A549 (cell line): ENCODE results near the gene EXOSC1. TPM values are rescaled to one million over a fixed set of nuclear protein-coding genes. Genes with fewer than 3 reads are reported as not detected.

Source experiments
- ATAC-seq, 2 experiments: fragments of 200-7000 bp in 1 of 2; fragments of >200 bp in 1 of 2; cut with Nextera tagmentation in 1 of 2; cut with Tn5 transposase in 1 of 2; 3 replicates each; pipeline versions ENCODE4 v1.8.0 to v1.9.1; 2018 to 2020; ENCODE audit warnings: mild to moderate bottlenecking in 1 of 2, moderate library complexity in 1 of 2
- CTCF ChIA-PET: fragments of 300-600 bp; sonication (Branson Sonifier 250); formaldehyde crosslinking; extraction: SDS; loops from one replicate; lab custom pipeline; 2021; ENCODE audit warnings: antibody characterized with exemption, inconsistent platforms; lab: Yijun Ruan, JAX
- POLR2A ChIA-PET: fragments of 350-600 bp; formaldehyde crosslinking; extraction: SDS; loops from one replicate; lab custom pipeline; 2021; ENCODE audit warnings: antibody characterized with exemption, inconsistent platforms; lab: Yijun Ruan, JAX
- DNase-seq, 2 experiments: peaks; one replicate each; pipeline versions ENCODE4 v3.0.0 to v3.0.0-alpha.2; 2011 to 2016; ENCODE audit warnings: low read depth in 1 of 2, low spot score in 1 of 2
- FAIRE-seq: peaks from 2 replicates; lab custom pipeline; 2011; peaks lifted over from hg19 to GRCh38; lab: Jason Lieb, UNC
- H3K27ac ChIP-seq, 2 experiments: fragments of >200 bp; sonication (Bioruptor Twin); formaldehyde crosslinking; 3 replicates each; pipeline ENCODE4 v1.5.1; 2016 to 2017
- H3K4me1 ChIP-seq: fragments of >200 bp; sonication (Bioruptor Twin); formaldehyde crosslinking; 3 replicates; pipeline ENCODE4 v1.6.1; 2016
- H3K4me2 ChIP-seq: fragments of >200 bp; sonication (Bioruptor Twin); formaldehyde crosslinking; 3 replicates; pipeline ENCODE4 v1.6.1; 2016
- H3K4me3 ChIP-seq: fragments of >200 bp; sonication (Bioruptor Twin); formaldehyde crosslinking; 3 replicates; pipeline ENCODE4 v1.5.1; 2016
- H3K9me3 ChIP-seq: fragments of >200 bp; sonication (Bioruptor Twin); formaldehyde crosslinking; 3 replicates; pipeline ENCODE4 v1.6.1; 2016
- BHLHE40 ChIP-seq: IDR thresholded peaks from 2 replicates; pipeline ENCODE4 v1.6.1; 2012; ENCODE audit warnings: low read depth, low read length, inconsistent platforms
- CBX8 ChIP-seq: fragments of 200-600 bp; sonication (generic); IDR thresholded peaks from 2 replicates; pipeline ENCODE4 v1.6.1; 2016
- CHD4 ChIP-seq: fragments of 200-600 bp; sonication (generic); IDR thresholded peaks from 2 replicates; pipeline ENCODE4 v1.6.1; 2016; ENCODE audit warnings: antibody characterized with exemption, mild to moderate bottlenecking, borderline replicate concordance
- EP300 ChIP-seq, 2 experiments: fragments of >200 bp; sonication (Bioruptor Twin); formaldehyde crosslinking; IDR thresholded peaks; 2 replicates in 1 of 2; 3 replicates in 1 of 2; pipeline ENCODE4 v1.6.1; 2016 to 2017
- FOSB ChIP-seq: fragments of 250-450 bp; sonication (Bioruptor Pico); IDR thresholded peaks from 2 replicates; pipeline ENCODE4 v1.5.0; 2020; ENCODE audit warnings: mild to moderate bottlenecking, moderate library complexity
- FOSL2 ChIP-seq, 2 experiments: fragments of 450-650 bp in 1 of 2; fragments of >200 bp in 1 of 2; sonication (Bioruptor Twin) in 1 of 2; formaldehyde crosslinking; IDR thresholded peaks; 2 replicates each; pipeline versions ENCODE4 v1.5.0 to v1.6.1; 2016 to 2020; ENCODE audit warnings: mild to moderate bottlenecking in 1 of 2, moderate library complexity in 1 of 2
- KDM5A ChIP-seq: fragments of 200-600 bp; sonication (generic); IDR thresholded peaks from 2 replicates; pipeline ENCODE4 v1.6.1; 2016; ENCODE audit warnings: antibody characterized with exemption, mild to moderate bottlenecking
- NPAS2 ChIP-seq: fragments of 250-450 bp; sonication (Bioruptor Pico); IDR thresholded peaks from 2 replicates; pipeline ENCODE4 v1.8.0; 2022; ENCODE audit warnings: mild to moderate bottlenecking, moderate library complexity, borderline replicate concordance
- NR3C1 ChIP-seq: fragments of >200 bp; sonication (Bioruptor Twin); formaldehyde crosslinking; IDR thresholded peaks from 3 replicates; pipeline ENCODE4 v1.6.1; 2017
- RCOR1 ChIP-seq: fragments of 150-350 bp; IDR thresholded peaks from 2 replicates; pipeline ENCODE4 v1.6.1; 2014; ENCODE audit warnings: antibody characterized with exemption, low read length, low read depth
- SMC3 ChIP-seq: fragments of >200 bp; sonication (Bioruptor Twin); formaldehyde crosslinking; IDR thresholded peaks from 3 replicates; pipeline ENCODE4 v1.6.1; 2018; ENCODE audit warnings: inconsistent platforms
- ZNF302 ChIP-seq: fragments of 250-450 bp; sonication (Bioruptor Pico); IDR thresholded peaks from 2 replicates; pipeline ENCODE4 v1.9.0; 2021; ENCODE audit warnings: inconsistent platforms, mild to moderate bottlenecking, moderate library complexity
- WGBS: methylation state at CpG from one replicate; pipeline ENCODE4 v1.1.6; 2017; ENCODE audit errors: missing lambda C conversion rate; 5-methylcytosine and 5-hydroxymethylcytosine counted together
- polyA plus RNA-seq, 4 experiments: library from polyadenylated mRNA; depleted of rRNA in 3 of 4; stranded (reverse); fragments of >200 nt; fragmentation: RNase III in 1 of 4; extraction: RNeasy Plus Mini Kit Qiagen cat#74134 plus additional on column Dnase treatment in 1 of 4; gene quantifications; 2 replicates in 3 of 4; 3 replicates in 1 of 4; pipeline ENCODE4 v1.2.3, GENCODE V29; 2011 to 2017
- TF ChIP-seq, protein P1 (sequence below): fragments of 250-450 bp; sonication (Bioruptor Pico); IDR thresholded peaks from 2 replicates; pipeline ENCODE4 v1.5.0; 2020; ENCODE audit warnings: low read depth, mild to moderate bottlenecking, moderate library complexity
- TF ChIP-seq, protein P2 (sequence below): fragments of >200 bp; sonication (Bioruptor Twin); formaldehyde crosslinking; IDR thresholded peaks from 3 replicates; pipeline ENCODE4 v1.5.1; 2016
- TF ChIP-seq, protein P3 (sequence below): IDR thresholded peaks from 2 replicates; pipeline ENCODE4 v1.6.1; 2012
- TF ChIP-seq, protein P4 (sequence below): fragments of 200-600 bp; sonication (generic); IDR thresholded peaks from 2 replicates; pipeline ENCODE4 v1.6.1; 2016; ENCODE audit warnings: antibody characterized with exemption, mild to moderate bottlenecking, moderate library complexity
- TF ChIP-seq, protein P5 (sequence below): fragments of >200 bp; sonication (Bioruptor Twin); formaldehyde crosslinking; IDR thresholded peaks from 2 replicates; pipeline ENCODE4 v1.6.1; 2016
- TF ChIP-seq, protein P6 (sequence below): IDR thresholded peaks from 2 replicates; pipeline ENCODE4 v1.6.1; 2012; ENCODE audit warnings: low read depth, borderline replicate concordance

EXOSC1 gene
- polyA plus RNA-seq, 2 of the 4 experiments (the other 2 are of a cell fraction), result 54.8 to 64.0 TPM

DNA sequence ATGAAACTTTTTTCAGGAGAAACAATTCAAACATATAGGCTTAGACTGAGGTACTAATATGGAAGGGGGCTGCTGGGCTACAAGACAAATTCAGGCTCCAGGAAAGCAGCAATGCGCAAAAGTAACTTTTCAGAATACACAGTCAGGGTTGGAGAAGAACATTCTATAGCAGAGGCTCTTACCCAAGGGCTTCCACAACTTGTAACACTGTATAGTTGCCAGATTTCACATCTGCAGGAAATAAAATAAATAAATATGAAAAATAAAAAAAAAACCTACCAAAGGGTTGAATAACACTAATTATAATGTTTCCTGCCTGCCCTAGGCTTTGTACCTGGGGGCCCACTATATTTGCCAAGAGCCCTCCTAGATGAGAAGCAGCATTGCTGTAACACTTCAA, 38.1 kb upstream of the EXOSC1 start (continued):
- TF ChIP-seq, protein P1, sequence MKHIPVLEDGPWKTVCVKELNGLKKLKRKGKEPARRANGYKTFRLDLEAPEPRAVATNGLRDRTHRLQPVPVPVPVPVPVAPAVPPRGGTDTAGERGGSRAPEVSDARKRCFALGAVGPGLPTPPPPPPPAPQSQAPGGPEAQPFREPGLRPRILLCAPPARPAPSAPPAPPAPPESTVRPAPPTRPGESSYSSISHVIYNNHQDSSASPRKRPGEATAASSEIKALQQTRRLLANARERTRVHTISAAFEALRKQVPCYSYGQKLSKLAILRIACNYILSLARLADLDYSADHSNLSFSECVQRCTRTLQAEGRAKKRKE, result no peak
- TF ChIP-seq RCOR1 (no peak), NPAS2 (CRISPR knock-in tag) (no peak), CBX8 (no peak), BHLHE40 (no peak)
- TF ChIP-seq, protein P2, sequence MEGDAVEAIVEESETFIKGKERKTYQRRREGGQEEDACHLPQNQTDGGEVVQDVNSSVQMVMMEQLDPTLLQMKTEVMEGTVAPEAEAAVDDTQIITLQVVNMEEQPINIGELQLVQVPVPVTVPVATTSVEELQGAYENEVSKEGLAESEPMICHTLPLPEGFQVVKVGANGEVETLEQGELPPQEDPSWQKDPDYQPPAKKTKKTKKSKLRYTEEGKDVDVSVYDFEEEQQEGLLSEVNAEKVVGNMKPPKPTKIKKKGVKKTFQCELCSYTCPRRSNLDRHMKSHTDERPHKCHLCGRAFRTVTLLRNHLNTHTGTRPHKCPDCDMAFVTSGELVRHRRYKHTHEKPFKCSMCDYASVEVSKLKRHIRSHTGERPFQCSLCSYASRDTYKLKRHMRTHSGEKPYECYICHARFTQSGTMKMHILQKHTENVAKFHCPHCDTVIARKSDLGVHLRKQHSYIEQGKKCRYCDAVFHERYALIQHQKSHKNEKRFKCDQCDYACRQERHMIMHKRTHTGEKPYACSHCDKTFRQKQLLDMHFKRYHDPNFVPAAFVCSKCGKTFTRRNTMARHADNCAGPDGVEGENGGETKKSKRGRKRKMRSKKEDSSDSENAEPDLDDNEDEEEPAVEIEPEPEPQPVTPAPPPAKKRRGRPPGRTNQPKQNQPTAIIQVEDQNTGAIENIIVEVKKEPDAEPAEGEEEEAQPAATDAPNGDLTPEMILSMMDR, result no peak

DNA sequence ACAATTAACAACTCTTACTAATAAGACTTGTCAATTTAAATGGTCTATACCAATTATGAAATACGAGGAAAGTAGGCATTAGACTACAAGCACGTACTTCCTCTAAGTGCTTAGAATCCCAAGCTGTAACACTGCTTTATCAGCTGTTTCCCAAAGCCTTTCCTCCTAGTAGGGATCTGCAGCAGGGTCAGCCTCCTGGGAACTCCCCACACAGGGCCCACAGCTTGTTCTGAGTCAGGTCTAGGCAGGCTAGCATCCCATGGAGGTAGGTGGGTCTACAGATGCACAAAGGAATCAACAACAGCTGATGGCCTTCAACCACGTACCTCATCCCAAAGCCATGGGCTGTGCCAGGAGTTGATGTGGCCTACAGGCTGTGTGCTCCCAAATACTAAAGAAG, 37.7 kb upstream of the EXOSC1 start:
- Histone ChIP-seq H3K27ac (no peak overlapping the region), H3K4me2 (no peak overlapping the region), H3K4me1 (peaks cover 12% of the 10 kb centered on the region; the same call in 2 of the 3 replicates), H3K9me3 (no peaks in the 10 kb centered on the region), H3K4me3 (no peak overlapping the region)
- DNase-seq (no peak), FAIRE-seq (no peak), ATAC-seq (no peak)
- CTCF ChIA-PET, result interaction anchor here (0.6 to 2.9 kb wide), 4 partner anchors 10 to 191 kb away, joined by 3 to 9 read pairs (median 5); no protein-coding TSS in a partner anchor
- WGBS, result 93% methylated on average over 3 of the region's 3 CpGs
- TF ChIP-seq FOSB (CRISPR knock-in tag), result no peak
- no peak for TF ChIP-seq CHD4
- TF ChIP-seq, protein P3, sequence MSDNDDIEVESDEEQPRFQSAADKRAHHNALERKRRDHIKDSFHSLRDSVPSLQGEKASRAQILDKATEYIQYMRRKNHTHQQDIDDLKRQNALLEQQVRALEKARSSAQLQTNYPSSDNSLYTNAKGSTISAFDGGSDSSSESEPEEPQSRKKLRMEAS, result no peak
- TF ChIP-seq, protein P4, sequence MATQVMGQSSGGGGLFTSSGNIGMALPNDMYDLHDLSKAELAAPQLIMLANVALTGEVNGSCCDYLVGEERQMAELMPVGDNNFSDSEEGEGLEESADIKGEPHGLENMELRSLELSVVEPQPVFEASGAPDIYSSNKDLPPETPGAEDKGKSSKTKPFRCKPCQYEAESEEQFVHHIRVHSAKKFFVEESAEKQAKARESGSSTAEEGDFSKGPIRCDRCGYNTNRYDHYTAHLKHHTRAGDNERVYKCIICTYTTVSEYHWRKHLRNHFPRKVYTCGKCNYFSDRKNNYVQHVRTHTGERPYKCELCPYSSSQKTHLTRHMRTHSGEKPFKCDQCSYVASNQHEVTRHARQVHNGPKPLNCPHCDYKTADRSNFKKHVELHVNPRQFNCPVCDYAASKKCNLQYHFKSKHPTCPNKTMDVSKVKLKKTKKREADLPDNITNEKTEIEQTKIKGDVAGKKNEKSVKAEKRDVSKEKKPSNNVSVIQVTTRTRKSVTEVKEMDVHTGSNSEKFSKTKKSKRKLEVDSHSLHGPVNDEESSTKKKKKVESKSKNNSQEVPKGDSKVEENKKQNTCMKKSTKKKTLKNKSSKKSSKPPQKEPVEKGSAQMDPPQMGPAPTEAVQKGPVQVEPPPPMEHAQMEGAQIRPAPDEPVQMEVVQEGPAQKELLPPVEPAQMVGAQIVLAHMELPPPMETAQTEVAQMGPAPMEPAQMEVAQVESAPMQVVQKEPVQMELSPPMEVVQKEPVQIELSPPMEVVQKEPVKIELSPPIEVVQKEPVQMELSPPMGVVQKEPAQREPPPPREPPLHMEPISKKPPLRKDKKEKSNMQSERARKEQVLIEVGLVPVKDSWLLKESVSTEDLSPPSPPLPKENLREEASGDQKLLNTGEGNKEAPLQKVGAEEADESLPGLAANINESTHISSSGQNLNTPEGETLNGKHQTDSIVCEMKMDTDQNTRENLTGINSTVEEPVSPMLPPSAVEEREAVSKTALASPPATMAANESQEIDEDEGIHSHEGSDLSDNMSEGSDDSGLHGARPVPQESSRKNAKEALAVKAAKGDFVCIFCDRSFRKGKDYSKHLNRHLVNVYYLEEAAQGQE, result no peak
- TF ChIP-seq, protein P5, sequence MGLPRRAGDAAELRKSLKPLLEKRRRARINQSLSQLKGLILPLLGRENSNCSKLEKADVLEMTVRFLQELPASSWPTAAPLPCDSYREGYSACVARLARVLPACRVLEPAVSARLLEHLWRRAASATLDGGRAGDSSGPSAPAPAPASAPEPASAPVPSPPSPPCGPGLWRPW, result no peak
- TF ChIP-seq FOSL2 (IDR thresholded peaks at IDR 0.05), result no peak
- no peak for TF ChIP-seq FOSL2 (CRISPR knock-in tag; IDR thresholded peaks at IDR 0.05)
- TF ChIP-seq SMC3, result no peak
- TF ChIP-seq, protein P6, sequence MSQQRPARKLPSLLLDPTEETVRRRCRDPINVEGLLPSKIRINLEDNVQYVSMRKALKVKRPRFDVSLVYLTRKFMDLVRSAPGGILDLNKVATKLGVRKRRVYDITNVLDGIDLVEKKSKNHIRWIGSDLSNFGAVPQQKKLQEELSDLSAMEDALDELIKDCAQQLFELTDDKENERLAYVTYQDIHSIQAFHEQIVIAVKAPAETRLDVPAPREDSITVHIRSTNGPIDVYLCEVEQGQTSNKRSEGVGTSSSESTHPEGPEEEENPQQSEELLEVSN, result no peak
- POLR2A ChIA-PET, result interaction anchor here (1.4 kb wide), 1 partner anchor 14 kb away, joined by 3 read pairs; no protein-coding TSS in a partner anchor

DNA sequence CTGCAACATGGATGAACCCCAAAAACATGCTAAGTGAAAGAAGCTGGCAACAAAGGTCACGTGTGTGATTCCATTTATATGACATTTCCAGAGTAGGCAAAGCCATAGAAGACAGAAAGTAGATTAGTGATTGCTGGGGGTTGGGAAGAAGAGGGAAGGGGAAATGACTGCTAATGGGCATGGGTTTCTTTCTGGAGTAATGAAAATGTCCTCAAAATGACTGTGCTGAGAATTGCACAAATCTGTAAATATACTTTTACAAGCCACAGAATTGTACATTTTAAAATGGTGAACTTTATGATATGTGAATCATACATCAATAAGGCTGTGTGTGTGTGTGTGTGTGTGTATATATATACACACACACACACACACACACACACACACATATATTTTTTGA, 36.6 kb upstream of the EXOSC1 start:
- no peak for DNase-seq
- POLR2A ChIA-PET, result interaction anchor here (1.4 kb wide), 1 partner anchor 15 kb away, joined by 3 read pairs; no protein-coding TSS in a partner anchor

More for the DNA sequence above, 36.6 kb upstream of the EXOSC1 start:
- H3K27ac ChIP-seq, result no peak overlapping the region
- ATAC-seq (no peak), FAIRE-seq (no peak)
- 94% methylated on average over 1 of the region's 1 CpG for WGBS
- no peak overlapping the region for H3K4me3 ChIP-seq
- H3K9me3 ChIP-seq, result no peaks in the 10 kb centered on the region
- H3K4me1 ChIP-seq, result peaks cover 12% of the 10 kb centered on the region; the same call in 2 of the 3 replicates
- no peak overlapping the region for H3K4me2 ChIP-seq
- CTCF ChIA-PET, result interaction anchor here (0.6 to 2.9 kb wide), 8 partner anchors 9 to 130 kb away, joined by 3 to 9 read pairs (median 4); no protein-coding TSS in a partner anchor
- TF ChIP-seq CBX8 (no peak), KDM5A (no peak), EP300 (IDR thresholded peaks at IDR 0.05) (no peak), ZNF302 (CRISPR knock-in tag) (no peak), FOSB (CRISPR knock-in tag) (no peak), NR3C1 (no peak)
- TF ChIP-seq, all 56 proteins: peak for 0
